Activated naive CD8-positive, alpha-beta T cell treated with anti-CD3 and anti-CD28 coated beads, Interleukin-2, amount 50 U/mL, for 16 hours (primary cell): ENCODE measurements around the gene PTN.

ENCODE experiments used
- DNase-seq: peaks from one replicate; pipeline ENCODE4 v3.0.0-alpha.2; 2020; ENCODE audit warnings: low read depth, low spot score

PTN gene

GRCh38 chr7:137343281-137343841 is at the start of gene PTN:
Gene PTN (minus strand): TSS chr7:137343733. CDS start chr7:137254973, 88,760 bp downstream.
- no peak for DNase-seq

GRCh38 chr7:137390076-137390475 is 46.5 kb upstream of the PTN start:
- DNase-seq: no peak

- DNase-seq: no peak
Measured at GRCh38 chr7:137388916-137389315, 45.4 kb upstream of the PTN start.

- DNase-seq: no peak
Measured at GRCh38 chr7:137386966-137387365, 43.4 kb upstream of the PTN start.

- DNase-seq: no peak
Measured at GRCh38 chr7:137381045-137381444, 37.5 kb upstream of the PTN start.

- DNase-seq: no peak
Measured at GRCh38 chr7:137373507-137373906, 30.0 kb upstream of the PTN start.

- no peak for DNase-seq
Measured at GRCh38 chr7:137371616-137372015, 28.1 kb upstream of the PTN start.

- no peak for DNase-seq
Measured at GRCh38 chr7:137366995-137367394, 23.5 kb upstream of the PTN start.

- no peak for DNase-seq
Measured at GRCh38 chr7:137363683-137364082, 20.1 kb upstream of the PTN start.

GRCh38 chr7:137360087-137360679 is 16.6 kb upstream of the PTN start:
- DNase-seq: no peak

GRCh38 chr7:137354961-137355360 is 11.4 kb upstream of the PTN start:
- DNase-seq: no peak

GRCh38 chr7:137354396-137354795 is 10.9 kb upstream of the PTN start:
- DNase-seq: no peak

GRCh38 chr7:137351941-137352340 is 8.4 kb upstream of the PTN start:
- no peak for DNase-seq

GRCh38 chr7:137345799-137346449 is 2.4 kb upstream of the PTN start:
- DNase-seq: no peak

GRCh38 chr7:137342828-137343261 is 688 bp downstream of the PTN start:
- no peak for DNase-seq

- DNase-seq: no peak
Measured at GRCh38 chr7:137342265-137342664, 1.3 kb downstream of the PTN start.

GRCh38 chr7:137337902-137338301 is 5.6 kb downstream of the PTN start:
- no peak for DNase-seq

GRCh38 chr7:137335814-137336213 is 7.7 kb downstream of the PTN start:
- no peak for DNase-seq

GRCh38 chr7:137331378-137331777 is 12.2 kb downstream of the PTN start:
- DNase-seq: no peak

- DNase-seq: no peak
Measured at GRCh38 chr7:137329411-137329810, 14.1 kb downstream of the PTN start.

GRCh38 chr7:137328373-137329120 is 15.0 kb downstream of the PTN start:
- no peak for DNase-seq

- no peak for DNase-seq
Measured at GRCh38 chr7:137325927-137326326, 17.6 kb downstream of the PTN start.
